Adrenal gland (tissue), 5 donors: Measurements from ENCODE around the gene VIT.

Experiments
- CTCF ChIP-seq, 6 experiments: fragments of 450-650 bp in 4 of 6; fragments of 200-600 bp in 2 of 6; sonication (generic) in 1 of 6; IDR thresholded peaks; 1 replicate in 5 of 6; 2 replicates in 1 of 6; pipeline versions ENCODE4 v1.5.1 to v1.8.0; 2016 to 2021; ENCODE audit warnings: antibody characterized with exemption in 6 of 6, mild to moderate bottlenecking in 2 of 6, moderate library complexity in 1 of 6
- POLR2A ChIP-seq, 2 donors: fragments of 450-650 bp; IDR thresholded peaks; one replicate each; pipeline ENCODE4 v1.6.1; 2017; ENCODE audit warnings: antibody characterized with exemption in 2 of 2, mild to moderate bottlenecking in 2 of 2, moderate library complexity in 1 of 2
- donor health status: DM: no; HTN: no; CAD: no.

GRCh38 chr2:36779462-36779861 lies 83.0 kb downstream of the VIT start:
- TF ChIP-seq CTCF (IDR thresholded peaks at IDR 0.05) (no peak), POLR2A (IDR thresholded peaks at IDR 0.05) (no peak)
